ENCODE results near the gene FGFRL1. TPM values are rescaled to one million over a fixed set of nuclear protein-coding genes. Genes with fewer than 3 reads are reported as not detected.

Gene FGFRL1, protein sequence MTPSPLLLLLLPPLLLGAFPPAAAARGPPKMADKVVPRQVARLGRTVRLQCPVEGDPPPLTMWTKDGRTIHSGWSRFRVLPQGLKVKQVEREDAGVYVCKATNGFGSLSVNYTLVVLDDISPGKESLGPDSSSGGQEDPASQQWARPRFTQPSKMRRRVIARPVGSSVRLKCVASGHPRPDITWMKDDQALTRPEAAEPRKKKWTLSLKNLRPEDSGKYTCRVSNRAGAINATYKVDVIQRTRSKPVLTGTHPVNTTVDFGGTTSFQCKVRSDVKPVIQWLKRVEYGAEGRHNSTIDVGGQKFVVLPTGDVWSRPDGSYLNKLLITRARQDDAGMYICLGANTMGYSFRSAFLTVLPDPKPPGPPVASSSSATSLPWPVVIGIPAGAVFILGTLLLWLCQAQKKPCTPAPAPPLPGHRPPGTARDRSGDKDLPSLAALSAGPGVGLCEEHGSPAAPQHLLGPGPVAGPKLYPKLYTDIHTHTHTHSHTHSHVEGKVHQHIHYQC
- 2.7 and 3.4 TPM in 2 replicates for total RNA-seq

DNA sequence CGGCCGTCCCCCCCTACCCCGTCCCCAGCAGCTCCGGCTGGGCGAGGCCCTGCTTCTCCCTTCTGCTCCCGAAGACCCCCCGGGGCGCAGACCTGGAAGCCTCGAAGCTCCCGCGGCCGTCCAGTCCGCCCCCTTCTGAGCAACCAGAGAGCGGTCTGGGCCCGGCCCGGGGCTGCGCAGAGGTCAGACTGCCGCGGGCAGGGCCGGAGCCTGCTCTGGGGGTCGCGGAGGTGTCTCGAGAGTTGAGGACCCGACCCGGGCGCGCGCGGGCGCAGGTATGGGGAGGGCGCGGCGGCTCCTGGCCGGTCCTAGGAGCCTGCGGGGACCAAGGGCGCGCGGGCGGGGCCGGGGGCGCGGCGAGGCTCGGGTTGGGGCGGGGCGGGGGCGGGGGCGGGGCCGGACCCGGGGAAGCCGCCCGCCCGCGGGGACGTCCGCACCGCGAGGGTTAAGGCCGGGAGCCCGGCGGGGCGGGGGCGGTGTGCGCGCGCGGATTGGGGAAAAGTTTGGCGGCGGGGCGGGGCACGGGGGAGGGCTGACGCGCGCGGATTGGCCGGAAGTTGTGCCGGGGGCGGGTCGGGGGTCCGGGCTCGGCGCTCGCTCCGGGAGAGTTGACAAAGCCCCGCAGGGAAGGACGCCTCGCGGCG is at the start of gene FGFRL1:
Gene FGFRL1 (plus strand): TSS at position 605 of the 644 bp plus-strand sequence. CDS start 860 bp downstream, outside the sequence.

DNA sequence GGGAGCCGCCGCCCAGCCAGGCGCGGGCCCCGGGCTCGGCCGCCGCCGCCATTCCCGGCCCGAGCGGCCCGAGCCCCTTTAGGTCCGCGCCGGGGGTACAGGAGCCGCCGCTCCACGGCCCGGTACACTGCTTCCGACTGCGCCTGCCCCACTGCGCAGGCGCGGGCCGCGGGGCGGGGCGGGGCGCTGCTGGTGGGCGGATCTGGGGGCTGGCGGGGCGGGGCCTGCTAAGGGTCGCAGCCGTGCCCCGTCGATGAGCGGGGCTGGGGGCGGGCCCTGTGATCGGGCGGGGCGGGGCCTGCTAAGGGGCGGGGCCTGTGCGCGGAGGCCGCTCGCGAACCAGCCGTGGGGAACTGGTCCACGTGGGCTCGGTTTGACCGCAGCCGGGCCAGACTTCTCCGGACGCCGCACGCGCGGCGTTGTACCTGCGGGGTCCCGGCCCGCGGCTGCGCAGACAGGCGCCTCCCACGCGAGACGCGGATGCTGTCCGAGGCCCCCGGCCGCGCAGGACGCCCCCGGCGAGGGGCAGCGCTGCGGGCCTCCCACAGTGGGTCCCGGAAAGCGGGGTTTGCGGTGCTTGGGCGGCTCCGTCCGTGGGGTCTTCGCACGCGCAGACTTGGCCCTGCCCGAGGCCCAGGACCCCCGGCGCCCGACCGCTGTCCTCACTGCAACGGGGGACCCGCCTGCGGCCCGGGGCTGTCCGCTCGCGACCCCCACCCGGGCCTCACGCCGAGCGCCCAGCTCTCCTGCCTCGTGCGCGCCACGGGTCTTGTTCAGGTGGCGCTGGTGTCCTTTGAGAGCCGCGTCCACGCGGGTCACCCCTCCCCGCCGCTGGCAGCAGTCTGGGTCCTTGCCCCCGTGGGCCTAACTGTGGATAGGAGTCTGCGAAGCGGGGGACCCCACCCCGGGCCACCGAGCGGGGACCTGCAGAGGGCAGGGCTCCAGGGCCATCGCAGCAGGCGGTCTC is 37.7 kb upstream of the FGFRL1 start, which contains the start of gene DGKQ:
Gene DGKQ (minus strand): TSS at position 139 of the 967 bp plus-strand sequence. CDS start 87 bp downstream, at position 52.

GRCh38 chr4:986879-987623 is 24.4 kb upstream of the FGFRL1 start, which contains the start of gene IDUA:
Gene IDUA (plus strand): TSS chr4:987044. CDS start chr4:987085, 41 bp downstream.

GRCh38 chr4:993111-994029 is 18.1 kb upstream of the FGFRL1 start, which contains the start of gene SLC26A1:
Gene SLC26A1 (minus strand): TSS chr4:993404. CDS start chr4:991703, 1,701 bp downstream.

Other genes starting within 250 kb of the FGFRL1 start
- not detected in 2 replicates for gene CPLX1, start 185.5 kb upstream of the FGFRL1 start, total RNA-seq
- 51.4 and 68.1 TPM in 2 replicates for gene GAK, start 79.3 kb upstream of the FGFRL1 start, total RNA-seq
- 8.6 and 15.9 TPM in 2 replicates for gene TMEM175, start 79.2 kb upstream of the FGFRL1 start, total RNA-seq
- 11.8 and 20.6 TPM in 2 replicates for gene DGKQ, start 38.1 kb upstream of the FGFRL1 start, total RNA-seq
- 10.2 and 17.0 TPM in 2 replicates for gene IDUA, start 24.6 kb upstream of the FGFRL1 start, total RNA-seq
- under 0.01 TPM in 1 of 2 replicates, not detected in the other for gene SLC26A1, start 18.2 kb upstream of the FGFRL1 start, total RNA-seq
- 1.2 and 1.6 TPM in 2 replicates for gene RNF212, start 101.9 kb downstream of the FGFRL1 start, total RNA-seq
- 5.0 and 10.6 TPM in 2 replicates for gene SPON2, start 161.0 kb downstream of the FGFRL1 start, total RNA-seq
- gene CTBP1, start 237.5 kb downstream of the FGFRL1 start, total RNA-seq: 246 and 376 TPM in 2 replicates

All from placental epithelial cell (primary cell).